Activated naive CD8-positive, alpha-beta T cell (primary cell): ENCODE measurements around the gene AMPD3.

Experiments
- H3K27ac Mint-ChIP-seq: one replicate; pipeline ENCODE4 v1.8.0; 2021; ENCODE audit warnings: mixed read lengths
- H3K27me3 Mint-ChIP-seq: one replicate; pipeline ENCODE4 v1.8.0; 2021; ENCODE audit warnings: mixed read lengths
- H3K36me3 Mint-ChIP-seq: one replicate; pipeline ENCODE4 v1.8.0; 2021; ENCODE audit warnings: mixed read lengths
- H3K4me1 Mint-ChIP-seq: one replicate; pipeline ENCODE4 v1.8.0; 2021; ENCODE audit warnings: low read depth, mixed read lengths
- H3K4me3 Mint-ChIP-seq: one replicate; pipeline ENCODE4 v1.8.0; 2021; ENCODE audit warnings: mild to moderate bottlenecking, mixed read lengths
- H3K9me3 Mint-ChIP-seq: one replicate; pipeline ENCODE4 v1.8.0; 2021; ENCODE audit warnings: low read depth, mixed read lengths

Gene AMPD3

GRCh38 chr11:10444725-10445315 lies 10.2 kb upstream of the AMPD3 start:
- no peaks in the 10 kb centered on the region for H3K36me3 Mint-ChIP-seq
- H3K27ac Mint-ChIP-seq = peak overlapping the region; percentile 10
- peaks cover 39% of the 10 kb centered on the region for H3K4me1 Mint-ChIP-seq
- H3K9me3 Mint-ChIP-seq = no peaks in the 10 kb centered on the region
- H3K27me3 Mint-ChIP-seq = no peaks in the 10 kb centered on the region
- H3K4me3 Mint-ChIP-seq = no peak overlapping the region

- Mint-ChIP-seq H3K4me1 (peaks cover 48% of the 10 kb centered on the region), H3K36me3 (no peaks in the 10 kb centered on the region), H3K27me3 (no peaks in the 10 kb centered on the region), H3K9me3 (no peaks in the 10 kb centered on the region), H3K27ac (no peak overlapping the region), H3K4me3 (no peak overlapping the region)
These were observed 7.6 kb upstream of the AMPD3 start for GRCh38 chr11:10447445-10447844.

GRCh38 chr11:10450462-10451425 lies 4.3 kb upstream of the AMPD3 start:
- H3K4me3 Mint-ChIP-seq = peak overlapping the region; percentile 86
- H3K27me3 Mint-ChIP-seq = no peaks in the 10 kb centered on the region
- peak overlapping the region; percentile 96 for H3K27ac Mint-ChIP-seq
- no peaks in the 10 kb centered on the region for H3K36me3 Mint-ChIP-seq
- H3K4me1 Mint-ChIP-seq = peaks cover 63% of the 10 kb centered on the region
- H3K9me3 Mint-ChIP-seq = no peaks in the 10 kb centered on the region

GRCh38 chr11:10451426-10452116 lies 3.5 kb upstream of the AMPD3 start:
- Mint-ChIP-seq H3K4me1 (peaks cover 71% of the 10 kb centered on the region), H3K27me3 (no peaks in the 10 kb centered on the region), H3K9me3 (no peaks in the 10 kb centered on the region), H3K4me3 (peak overlapping the region; percentile 83), H3K36me3 (no peaks in the 10 kb centered on the region), H3K27ac (peak overlapping the region; percentile 88)

- H3K27ac Mint-ChIP-seq = peak overlapping the region; percentile 88
- H3K27me3 Mint-ChIP-seq = no peaks in the 10 kb centered on the region
- peaks cover 74% of the 10 kb centered on the region for H3K4me1 Mint-ChIP-seq
- peak overlapping the region; percentile 83 for H3K4me3 Mint-ChIP-seq
- H3K36me3 Mint-ChIP-seq = no peaks in the 10 kb centered on the region
- no peaks in the 10 kb centered on the region for H3K9me3 Mint-ChIP-seq
These were observed 2.8 kb upstream of the AMPD3 start for GRCh38 chr11:10452211-10452767.

GRCh38 chr11:10453261-10453660 lies 1.8 kb upstream of the AMPD3 start:
- Mint-ChIP-seq H3K9me3 (no peaks in the 10 kb centered on the region), H3K4me3 (no peak overlapping the region), H3K4me1 (peaks cover 77% of the 10 kb centered on the region), H3K27me3 (no peaks in the 10 kb centered on the region), H3K27ac (no peak overlapping the region), H3K36me3 (no peaks in the 10 kb centered on the region)

- peak overlapping the region; percentile 96 for H3K27ac Mint-ChIP-seq
- no peaks in the 10 kb centered on the region for H3K9me3 Mint-ChIP-seq
- peak overlapping the region; percentile 88 for H3K4me3 Mint-ChIP-seq
- no peaks in the 10 kb centered on the region for H3K27me3 Mint-ChIP-seq
- H3K36me3 Mint-ChIP-seq = no peaks in the 10 kb centered on the region
- H3K4me1 Mint-ChIP-seq = peaks cover 86% of the 10 kb centered on the region
These were observed 798 bp downstream of the AMPD3 start for GRCh38 chr11:10455637-10456487.

- peak overlapping the region; percentile 96 for H3K27ac Mint-ChIP-seq
- peak overlapping the region; percentile 88 for H3K4me3 Mint-ChIP-seq
- peaks cover 81% of the 10 kb centered on the region for H3K4me1 Mint-ChIP-seq
- no peaks in the 10 kb centered on the region for H3K27me3 Mint-ChIP-seq
- H3K9me3 Mint-ChIP-seq = no peaks in the 10 kb centered on the region
- no peaks in the 10 kb centered on the region for H3K36me3 Mint-ChIP-seq
These were observed 1.5 kb downstream of the AMPD3 start for GRCh38 chr11:10456519-10456918.

GRCh38 chr11:10457901-10458300 lies 2.8 kb downstream of the AMPD3 start:
- Mint-ChIP-seq H3K9me3 (no peaks in the 10 kb centered on the region), H3K4me1 (peaks cover 69% of the 10 kb centered on the region), H3K27me3 (no peaks in the 10 kb centered on the region), H3K4me3 (peak overlapping the region; percentile 88), H3K36me3 (peaks cover 4% of the 10 kb centered on the region), H3K27ac (peak overlapping the region; percentile 84)

GRCh38 chr11:10459029-10459970 lies 4.2 kb downstream of the AMPD3 start:
- Mint-ChIP-seq H3K27me3 (no peaks in the 10 kb centered on the region), H3K9me3 (no peaks in the 10 kb centered on the region), H3K36me3 (peaks cover 12% of the 10 kb centered on the region), H3K4me1 (peaks cover 56% of the 10 kb centered on the region), H3K4me3 (peak overlapping the region; percentile 83), H3K27ac (peak overlapping the region; percentile 99)

GRCh38 chr11:10460611-10461275 lies 5.7 kb downstream of the AMPD3 start:
- H3K27ac Mint-ChIP-seq = peak overlapping the region; percentile 78
- H3K36me3 Mint-ChIP-seq = peaks cover 18% of the 10 kb centered on the region
- no peaks in the 10 kb centered on the region for H3K27me3 Mint-ChIP-seq
- H3K4me3 Mint-ChIP-seq = no peak overlapping the region
- peaks cover 44% of the 10 kb centered on the region for H3K4me1 Mint-ChIP-seq
- H3K9me3 Mint-ChIP-seq = no peaks in the 10 kb centered on the region

- Mint-ChIP-seq H3K4me3 (no peak overlapping the region), H3K27me3 (no peaks in the 10 kb centered on the region), H3K27ac (no peak overlapping the region), H3K36me3 (peaks cover 18% of the 10 kb centered on the region), H3K9me3 (no peaks in the 10 kb centered on the region), H3K4me1 (peaks cover 40% of the 10 kb centered on the region)
These were observed 6.3 kb downstream of the AMPD3 start for GRCh38 chr11:10461276-10461790.
